ENCODE data around the gene CEP72. TPM values are rescaled to one million over a fixed set of nuclear protein-coding genes. Genes with fewer than 3 reads are reported as not detected.

Gene CEP72
- total RNA-seq, 1 donor from 2014 or later = 32.4 TPM

DNA sequence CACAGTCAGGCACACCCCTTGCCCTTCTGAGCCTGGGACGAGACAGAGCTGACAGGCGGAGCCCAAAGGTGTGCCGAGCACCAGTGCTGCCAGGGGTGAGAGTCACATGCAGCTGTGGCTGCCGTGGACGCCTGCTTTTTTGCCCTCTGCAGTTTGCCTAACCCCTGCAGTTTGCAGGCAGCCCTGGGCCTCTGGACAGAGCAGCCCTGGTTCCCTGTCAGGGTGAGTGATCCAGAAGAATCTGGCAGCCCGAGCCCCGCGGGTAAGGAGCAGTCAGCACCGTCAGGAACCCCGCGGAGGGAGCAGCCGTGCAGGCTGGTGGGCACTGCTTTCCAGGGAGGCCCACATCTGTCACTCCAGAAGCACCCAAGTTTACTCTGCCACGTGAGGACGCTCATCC is 30.3 kb downstream of the CEP72 start:
- no peak overlapping the region for H3K4me3 Mint-ChIP-seq
- no peaks in the 10 kb centered on the region for H3K4me1 Mint-ChIP-seq (ENCODE audit: low read depth)
- intact Hi-C loops (cut with micrococcal nuclease) = no loop called here
- no peak overlapping the region for H3K27ac Mint-ChIP-seq
- H3K9me3 Mint-ChIP-seq = no peaks in the 10 kb centered on the region
- no peak for DNase-seq (ENCODE audit: low spot score)
- H3K27me3 Mint-ChIP-seq (ENCODE audit: insufficient read depth) = no peaks in the 10 kb centered on the region
- peaks cover 24% of the 10 kb centered on the region for H3K36me3 Mint-ChIP-seq (ENCODE audit: low read depth)

- no peak overlapping the region for H3K4me3 Mint-ChIP-seq
- intact Hi-C loops (cut with micrococcal nuclease) = no loop called here
- DNase-seq (ENCODE audit: low spot score) = no peak
- H3K27ac Mint-ChIP-seq = no peak overlapping the region
- H3K27me3 Mint-ChIP-seq (ENCODE audit: insufficient read depth) = no peaks in the 10 kb centered on the region
- no peaks in the 10 kb centered on the region for H3K4me1 Mint-ChIP-seq (ENCODE audit: low read depth)
- peaks cover 25% of the 10 kb centered on the region for H3K36me3 Mint-ChIP-seq (ENCODE audit: low read depth)
- H3K9me3 Mint-ChIP-seq = no peaks in the 10 kb centered on the region
Observed at GRCh38 chr5:643351-643801, 31.2 kb downstream of the CEP72 start.

- no peaks in the 10 kb centered on the region for H3K27me3 Mint-ChIP-seq (ENCODE audit: insufficient read depth)
- H3K4me1 Mint-ChIP-seq (ENCODE audit: low read depth) = no peaks in the 10 kb centered on the region
- H3K4me3 Mint-ChIP-seq = no peak overlapping the region
- H3K36me3 Mint-ChIP-seq (ENCODE audit: low read depth) = peaks cover 25% of the 10 kb centered on the region
- intact Hi-C loops (cut with micrococcal nuclease) = no loop called here
- no peaks in the 10 kb centered on the region for H3K9me3 Mint-ChIP-seq
- no peak for DNase-seq (ENCODE audit: low spot score)
- H3K27ac Mint-ChIP-seq = no peak overlapping the region
Observed at GRCh38 chr5:643811-644271, 31.7 kb downstream of the CEP72 start.

DNA sequence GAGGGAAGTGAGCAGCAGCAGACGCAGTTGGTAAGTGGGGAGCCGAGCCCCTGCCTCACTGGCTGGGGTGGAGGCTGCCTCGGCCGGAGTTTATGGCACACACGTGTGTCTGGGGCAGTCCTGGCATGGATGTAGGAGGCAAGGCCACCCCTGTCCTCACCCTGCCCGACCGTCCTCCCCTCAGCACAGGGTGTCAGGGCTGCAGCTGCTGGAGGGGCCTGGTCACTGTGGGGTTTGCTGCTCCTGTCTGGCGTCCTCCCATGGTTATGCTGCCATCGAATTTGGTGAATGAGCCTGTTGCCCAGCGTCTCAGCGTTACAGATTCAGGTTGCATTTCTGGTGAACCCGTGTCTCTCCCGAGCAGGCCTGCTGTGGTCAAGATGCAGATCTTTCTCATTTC is 32.4 kb downstream of the CEP72 start:
- no peak overlapping the region for H3K27ac Mint-ChIP-seq
- no peaks in the 10 kb centered on the region for H3K4me1 Mint-ChIP-seq (ENCODE audit: low read depth)
- no peak overlapping the region for H3K4me3 Mint-ChIP-seq
- no peaks in the 10 kb centered on the region for H3K9me3 Mint-ChIP-seq
- H3K27me3 Mint-ChIP-seq (ENCODE audit: insufficient read depth) = no peaks in the 10 kb centered on the region
- intact Hi-C loops (cut with micrococcal nuclease) = no loop called here
- no peak for DNase-seq (ENCODE audit: low spot score)
- H3K36me3 Mint-ChIP-seq (ENCODE audit: low read depth) = peaks cover 25% of the 10 kb centered on the region

DNA sequence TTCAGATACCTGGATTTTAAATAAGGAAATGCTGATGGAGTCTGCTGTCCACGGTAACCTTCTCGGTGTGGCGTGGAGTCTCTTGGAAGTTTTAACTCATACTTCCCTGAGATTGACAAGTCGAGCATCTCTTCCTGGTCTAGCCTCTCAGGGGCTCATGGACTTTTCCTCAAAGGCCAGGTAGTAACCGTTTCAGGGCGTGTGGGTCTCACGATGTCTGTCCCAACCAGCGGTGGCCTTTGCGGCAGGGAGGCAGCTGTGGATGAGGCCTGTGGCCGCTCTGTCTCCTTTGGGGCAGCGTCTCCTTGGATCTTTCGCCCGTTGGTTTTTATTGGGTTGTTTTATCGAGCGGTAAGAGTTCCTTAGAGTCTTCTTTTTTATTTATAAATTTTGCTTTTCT is 32.8 kb downstream of the CEP72 start:
- H3K4me3 Mint-ChIP-seq = no peak overlapping the region
- H3K4me1 Mint-ChIP-seq (ENCODE audit: low read depth) = no peaks in the 10 kb centered on the region
- H3K27me3 Mint-ChIP-seq (ENCODE audit: insufficient read depth) = no peaks in the 10 kb centered on the region
- no peaks in the 10 kb centered on the region for H3K9me3 Mint-ChIP-seq
- H3K27ac Mint-ChIP-seq = no peak overlapping the region
- H3K36me3 Mint-ChIP-seq (ENCODE audit: low read depth) = peaks cover 25% of the 10 kb centered on the region
- intact Hi-C loops (cut with micrococcal nuclease) = no loop called here
- no peak for DNase-seq (ENCODE audit: low spot score)

- Mint-ChIP-seq H3K4me1 (ENCODE audit: low read depth) (no peaks in the 10 kb centered on the region), H3K27ac (no peak overlapping the region), H3K4me3 (no peak overlapping the region), H3K27me3 (ENCODE audit: insufficient read depth) (no peaks in the 10 kb centered on the region), H3K9me3 (no peaks in the 10 kb centered on the region), H3K36me3 (ENCODE audit: low read depth) (peaks cover 25% of the 10 kb centered on the region)
- intact Hi-C loops (cut with micrococcal nuclease) = no loop called here
- DNase-seq (ENCODE audit: low spot score) = no peak
Observed at GRCh38 chr5:645421-645820, 33.3 kb downstream of the CEP72 start.

DNA sequence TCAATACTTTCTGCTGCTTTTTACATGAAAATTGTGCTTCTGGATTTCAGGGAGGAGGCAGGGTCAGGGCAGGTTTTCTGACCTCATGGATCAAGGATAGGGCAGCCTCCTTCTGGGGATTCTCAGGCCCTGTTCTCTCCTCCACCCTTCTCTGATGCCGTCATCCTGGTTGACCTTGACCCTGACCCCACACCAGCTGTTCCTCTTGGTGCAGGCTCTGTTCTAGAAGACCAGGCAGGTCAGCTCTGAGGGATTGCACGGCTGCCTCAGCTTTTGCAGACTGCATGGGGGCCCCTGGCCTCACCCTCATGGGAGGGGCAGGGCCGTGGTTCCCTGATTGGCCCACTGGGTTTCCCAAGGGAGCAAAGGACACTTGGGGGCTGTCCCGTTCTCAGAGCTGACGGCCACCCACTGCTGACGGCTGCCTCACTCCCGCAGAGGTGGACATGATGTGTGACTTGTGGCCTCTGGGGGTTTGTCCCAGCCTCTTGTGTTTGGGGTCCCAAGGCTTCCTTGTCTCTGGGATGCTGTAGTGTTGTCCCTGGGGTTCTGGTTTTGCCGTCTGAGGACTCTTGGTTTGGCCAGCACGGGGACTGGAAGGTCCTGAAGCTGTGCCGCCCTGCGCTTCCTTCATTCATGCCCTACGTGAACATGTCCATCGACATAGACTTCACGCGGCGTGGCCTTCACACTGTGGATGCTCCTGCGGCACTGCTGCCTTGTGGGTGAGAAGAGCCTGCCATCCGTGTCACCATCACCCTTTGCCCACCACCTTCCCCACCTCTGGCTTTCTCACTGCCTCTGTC is 34.5 kb downstream of the CEP72 start:
- no peaks in the 10 kb centered on the region for H3K27me3 Mint-ChIP-seq (ENCODE audit: insufficient read depth)
- intact Hi-C loops (cut with micrococcal nuclease) = no loop called here
- no peak for DNase-seq (ENCODE audit: low spot score)
- no peaks in the 10 kb centered on the region for H3K9me3 Mint-ChIP-seq
- H3K4me1 Mint-ChIP-seq (ENCODE audit: low read depth) = no peaks in the 10 kb centered on the region
- H3K27ac Mint-ChIP-seq = no peak overlapping the region
- no peak overlapping the region for H3K4me3 Mint-ChIP-seq
- peaks cover 25% of the 10 kb centered on the region for H3K36me3 Mint-ChIP-seq (ENCODE audit: low read depth)

GRCh38 chr5:647311-647710 is 35.2 kb downstream of the CEP72 start:
- peaks cover 25% of the 10 kb centered on the region for H3K36me3 Mint-ChIP-seq (ENCODE audit: low read depth)
- intact Hi-C loops (cut with micrococcal nuclease) = no loop called here
- H3K4me1 Mint-ChIP-seq (ENCODE audit: low read depth) = no peaks in the 10 kb centered on the region
- H3K9me3 Mint-ChIP-seq = no peaks in the 10 kb centered on the region
- H3K27ac Mint-ChIP-seq = no peak overlapping the region
- DNase-seq (ENCODE audit: low spot score) = no peak
- no peak overlapping the region for H3K4me3 Mint-ChIP-seq
- H3K27me3 Mint-ChIP-seq (ENCODE audit: insufficient read depth) = no peaks in the 10 kb centered on the region

GRCh38 chr5:647727-648126 is 35.6 kb downstream of the CEP72 start:
- H3K9me3 Mint-ChIP-seq = no peaks in the 10 kb centered on the region
- peaks cover 25% of the 10 kb centered on the region for H3K36me3 Mint-ChIP-seq (ENCODE audit: low read depth)
- no peaks in the 10 kb centered on the region for H3K27me3 Mint-ChIP-seq (ENCODE audit: insufficient read depth)
- H3K4me3 Mint-ChIP-seq = no peak overlapping the region
- DNase-seq (ENCODE audit: low spot score) = no peak
- intact Hi-C loops (cut with micrococcal nuclease) = no loop called here
- no peak overlapping the region for H3K27ac Mint-ChIP-seq
- no peaks in the 10 kb centered on the region for H3K4me1 Mint-ChIP-seq (ENCODE audit: low read depth)

GRCh38 chr5:651296-652022 is 39.3 kb downstream of the CEP72 start:
- Mint-ChIP-seq H3K4me1 (ENCODE audit: low read depth) (no peaks in the 10 kb centered on the region), H3K27me3 (ENCODE audit: insufficient read depth) (no peaks in the 10 kb centered on the region), H3K27ac (no peak overlapping the region), H3K9me3 (no peaks in the 10 kb centered on the region), H3K36me3 (ENCODE audit: low read depth) (peaks cover 10% of the 10 kb centered on the region), H3K4me3 (no peak overlapping the region)
- no peak for DNase-seq (ENCODE audit: low spot score)
- intact Hi-C loops (cut with micrococcal nuclease) = loop anchor here (10.0 kb wide), 1 partner anchor 883 kb away; no protein-coding TSS in a partner anchor

GRCh38 chr5:652023-652515 is 39.9 kb downstream of the CEP72 start:
- intact Hi-C loops (cut with micrococcal nuclease) = loop anchor here (10.0 kb wide), 1 partner anchor 883 kb away; no protein-coding TSS in a partner anchor
- no peak for DNase-seq (ENCODE audit: low spot score)
- no peak overlapping the region for H3K4me3 Mint-ChIP-seq
- no peak overlapping the region for H3K27ac Mint-ChIP-seq
- H3K4me1 Mint-ChIP-seq (ENCODE audit: low read depth) = no peaks in the 10 kb centered on the region
- no peaks in the 10 kb centered on the region for H3K9me3 Mint-ChIP-seq
- peaks cover 7% of the 10 kb centered on the region for H3K36me3 Mint-ChIP-seq (ENCODE audit: low read depth)
- no peaks in the 10 kb centered on the region for H3K27me3 Mint-ChIP-seq (ENCODE audit: insufficient read depth)

GRCh38 chr5:652773-653350 is 40.7 kb downstream of the CEP72 start:
- H3K27ac Mint-ChIP-seq = no peak overlapping the region

More at GRCh38 chr5:652773-653350, 40.7 kb downstream of the CEP72 start:
- intact Hi-C loops (cut with micrococcal nuclease) = loop anchor here (10.0 kb wide), 1 partner anchor 882 kb away; no protein-coding TSS in a partner anchor
- Mint-ChIP-seq H3K4me1 (ENCODE audit: low read depth) (no peaks in the 10 kb centered on the region), H3K4me3 (no peak overlapping the region), H3K27me3 (ENCODE audit: insufficient read depth) (no peaks in the 10 kb centered on the region), H3K36me3 (ENCODE audit: low read depth) (peaks cover 6% of the 10 kb centered on the region), H3K9me3 (no peaks in the 10 kb centered on the region)
- no peak for DNase-seq (ENCODE audit: low spot score)

Measured in activated T-helper 1 cell treated with anti-CD3 and anti-CD28 coated beads, Interleukin-12 subunit alpha, Interleukin-12 subunit beta, Interleukin-2, Interleukin-4 antibody, amounts not matched to agents 30 ng/mL and 10 ng/mL and 1 ng/mL, durations not matched to agents 14 hours and 24 hours and 36 hours (primary cell).